OCI-LY1 (cell line): Measurements from ENCODE around the gene SRPRB.

ENCODE experiments used
- H2AFZ ChIP-seq: fragments of 200-600 bp; sonication (generic), shearing (Covaris generic); 2 replicates; pipeline ENCODE4 v1.6.0; 2014; ENCODE audit warnings: antibody characterized with exemption, mild to moderate bottlenecking, low read length
- H3F3A ChIP-seq: fragments of 200-600 bp; sonication (generic), shearing (Covaris generic); 2 replicates; pipeline ENCODE4 v1.6.0; 2014; ENCODE audit warnings: mild to moderate bottlenecking, antibody characterized with exemption, low read length, moderate library complexity; ENCODE audit not compliant: insufficient read depth
- H3K27ac ChIP-seq: fragments of 200-600 bp; sonication (generic); 2 replicates; pipeline ENCODE4 v1.5.1; 2014; ENCODE audit warnings: low read length, mixed run types, mild to moderate bottlenecking, low read depth; ENCODE audit not compliant: poor library complexity, severe bottlenecking
- H3K27me3 ChIP-seq: fragments of 200-600 bp; sonication (generic); 2 replicates; pipeline ENCODE4 v1.6.0; 2014; ENCODE audit warnings: antibody characterized with exemption, mild to moderate bottlenecking, low read length, moderate library complexity; ENCODE audit not compliant: insufficient read depth
- H3K36me3 ChIP-seq: fragments of 200-600 bp; sonication (generic); 2 replicates; pipeline ENCODE4 v1.6.1; 2014; ENCODE audit warnings: mild to moderate bottlenecking, antibody characterized with exemption, low read length, moderate library complexity, mixed read lengths; ENCODE audit not compliant: insufficient read depth
- H3K4me1 ChIP-seq: fragments of 200-600 bp; sonication (generic); 2 replicates; pipeline ENCODE4 v1.5.1; 2014; ENCODE audit warnings: mild to moderate bottlenecking, low read length, moderate library complexity; ENCODE audit not compliant: insufficient read depth, severe bottlenecking
- H3K4me2 ChIP-seq: fragments of 200-600 bp; sonication (generic), shearing (Covaris generic); 2 replicates; pipeline ENCODE4 v1.6.1; 2014; ENCODE audit warnings: low read length
- H3K4me3 ChIP-seq: fragments of 200-600 bp; sonication (generic); 2 replicates; pipeline ENCODE4 v1.5.1; 2014; ENCODE audit warnings: low read length, low read depth, mild to moderate bottlenecking, mixed read lengths; ENCODE audit not compliant: poor library complexity, severe bottlenecking
- H3K79me2 ChIP-seq: fragments of 200-600 bp; shearing (Covaris generic); 2 replicates; pipeline ENCODE4 v1.6.1; 2016; ENCODE audit warnings: mixed run types, low read length, mixed read lengths; ENCODE audit not compliant: insufficient read depth
- H3K9ac ChIP-seq: fragments of 200-600 bp; sonication (generic), shearing (Covaris generic); 2 replicates; pipeline ENCODE4 v1.6.1; 2014; ENCODE audit warnings: mild to moderate bottlenecking, low read length, mixed read lengths
- H3K9me2 ChIP-seq: fragments of 200-600 bp; sonication (generic), shearing (Covaris generic); 2 replicates; pipeline ENCODE4 v1.6.1; 2014; ENCODE audit warnings: low read depth, mild to moderate bottlenecking, low read length, mixed read lengths
- H3K9me3 ChIP-seq: fragments of 200-600 bp; shearing (Covaris generic); 2 replicates; pipeline ENCODE4 v1.6.1; 2014; ENCODE audit warnings: low read length, mixed read lengths
- H4K20me1 ChIP-seq: fragments of 200-600 bp; sonication (generic), shearing (Covaris generic); 2 replicates; pipeline ENCODE4 v1.6.0; 2016; ENCODE audit warnings: mild to moderate bottlenecking, low read length; ENCODE audit not compliant: insufficient read depth
- EZH2 ChIP-seq: fragments of 200-600 bp; sonication (generic), shearing (Covaris generic); IDR thresholded peaks from 2 replicates; pipeline ENCODE4 v1.8.0; 2017; ENCODE audit warnings: borderline replicate concordance, mixed run types, mild to moderate bottlenecking, antibody characterized with exemption, low read length, moderate library complexity, mixed read lengths
- TF ChIP-seq, protein P1 (sequence below): fragments of 200-600 bp; sonication (generic), shearing (Covaris generic); IDR thresholded peaks from 2 replicates; pipeline ENCODE4 v1.5.1; 2017; ENCODE audit warnings: mild to moderate bottlenecking, antibody characterized with exemption, low read length, moderate library complexity, mixed read lengths

Gene SRPRB

DNA sequence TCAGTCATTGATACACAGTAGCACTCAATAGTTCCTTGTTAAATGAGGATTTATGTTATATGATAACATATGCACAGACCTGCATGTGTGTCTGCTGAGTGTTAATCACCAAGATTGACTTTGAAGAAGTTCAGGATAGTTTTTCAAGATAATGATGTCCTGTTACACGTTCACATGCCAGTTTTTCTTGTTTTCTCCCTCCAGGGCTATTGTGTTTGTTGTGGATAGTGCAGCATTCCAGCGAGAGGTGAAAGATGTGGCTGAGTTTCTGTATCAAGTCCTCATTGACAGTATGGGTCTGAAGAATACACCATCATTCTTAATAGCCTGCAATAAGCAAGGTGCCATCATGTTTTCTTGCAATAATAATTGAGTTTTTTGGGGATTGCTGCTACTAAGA, 9.8 kb downstream of the SRPRB start:
- peaks cover 88% of the 10 kb centered on the region for H3K36me3 ChIP-seq
- no peaks in the 10 kb centered on the region for H3F3A ChIP-seq
- no peaks in the 10 kb centered on the region for H3K9me2 ChIP-seq
- H2AFZ ChIP-seq = no peak overlapping the region
- H4K20me1 ChIP-seq = no peaks in the 10 kb centered on the region
- H3K79me2 ChIP-seq = no peaks in the 10 kb centered on the region
- H3K9me3 ChIP-seq = no peaks in the 10 kb centered on the region
- H3K27me3 ChIP-seq = no peaks in the 10 kb centered on the region
- no peaks in the 10 kb centered on the region for H3K4me1 ChIP-seq
- no peak overlapping the region for H3K4me3 ChIP-seq
- H3K9ac ChIP-seq = no peak overlapping the region
- TF ChIP-seq EZH2 = no peak
- TF ChIP-seq, protein P1, sequence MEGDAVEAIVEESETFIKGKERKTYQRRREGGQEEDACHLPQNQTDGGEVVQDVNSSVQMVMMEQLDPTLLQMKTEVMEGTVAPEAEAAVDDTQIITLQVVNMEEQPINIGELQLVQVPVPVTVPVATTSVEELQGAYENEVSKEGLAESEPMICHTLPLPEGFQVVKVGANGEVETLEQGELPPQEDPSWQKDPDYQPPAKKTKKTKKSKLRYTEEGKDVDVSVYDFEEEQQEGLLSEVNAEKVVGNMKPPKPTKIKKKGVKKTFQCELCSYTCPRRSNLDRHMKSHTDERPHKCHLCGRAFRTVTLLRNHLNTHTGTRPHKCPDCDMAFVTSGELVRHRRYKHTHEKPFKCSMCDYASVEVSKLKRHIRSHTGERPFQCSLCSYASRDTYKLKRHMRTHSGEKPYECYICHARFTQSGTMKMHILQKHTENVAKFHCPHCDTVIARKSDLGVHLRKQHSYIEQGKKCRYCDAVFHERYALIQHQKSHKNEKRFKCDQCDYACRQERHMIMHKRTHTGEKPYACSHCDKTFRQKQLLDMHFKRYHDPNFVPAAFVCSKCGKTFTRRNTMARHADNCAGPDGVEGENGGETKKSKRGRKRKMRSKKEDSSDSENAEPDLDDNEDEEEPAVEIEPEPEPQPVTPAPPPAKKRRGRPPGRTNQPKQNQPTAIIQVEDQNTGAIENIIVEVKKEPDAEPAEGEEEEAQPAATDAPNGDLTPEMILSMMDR = no peak
- no peak overlapping the region for H3K4me2 ChIP-seq
- no peak overlapping the region for H3K27ac ChIP-seq

DNA sequence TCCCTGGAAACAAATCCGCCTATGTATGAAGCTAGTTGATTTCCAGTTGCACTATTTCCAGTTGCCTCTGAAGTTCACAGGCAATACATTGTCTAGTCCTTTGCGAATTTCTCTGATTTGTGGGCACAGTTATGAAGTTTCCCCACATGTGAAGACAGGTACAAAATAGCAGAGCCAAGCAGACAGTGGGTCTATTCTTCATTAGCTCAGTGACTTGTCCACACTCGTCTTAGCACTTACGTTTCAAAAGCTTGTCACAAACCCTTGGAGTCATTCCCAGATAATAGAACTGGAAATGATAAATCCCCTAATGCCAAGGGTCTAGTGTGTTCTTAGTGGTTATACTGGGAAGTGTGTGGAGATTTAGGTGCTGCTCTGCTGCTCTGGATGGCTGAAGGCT, 14.5 kb downstream of the SRPRB start:
- Histone ChIP-seq H3K4me3 (no peak overlapping the region), H3K27me3 (no peaks in the 10 kb centered on the region), H3K4me2 (no peak overlapping the region), H3K9me2 (no peaks in the 10 kb centered on the region), H3K36me3 (peaks cover 87% of the 10 kb centered on the region), H3K27ac (no peak overlapping the region), H3K9ac (no peak overlapping the region), H3K79me2 (no peaks in the 10 kb centered on the region), H3F3A (no peaks in the 10 kb centered on the region), H3K4me1 (no peaks in the 10 kb centered on the region), H4K20me1 (no peaks in the 10 kb centered on the region), H3K9me3 (no peaks in the 10 kb centered on the region), H2AFZ (no peak overlapping the region)
- TF ChIP-seq EZH2 = no peak
- TF ChIP-seq, protein P1 = no peak

DNA sequence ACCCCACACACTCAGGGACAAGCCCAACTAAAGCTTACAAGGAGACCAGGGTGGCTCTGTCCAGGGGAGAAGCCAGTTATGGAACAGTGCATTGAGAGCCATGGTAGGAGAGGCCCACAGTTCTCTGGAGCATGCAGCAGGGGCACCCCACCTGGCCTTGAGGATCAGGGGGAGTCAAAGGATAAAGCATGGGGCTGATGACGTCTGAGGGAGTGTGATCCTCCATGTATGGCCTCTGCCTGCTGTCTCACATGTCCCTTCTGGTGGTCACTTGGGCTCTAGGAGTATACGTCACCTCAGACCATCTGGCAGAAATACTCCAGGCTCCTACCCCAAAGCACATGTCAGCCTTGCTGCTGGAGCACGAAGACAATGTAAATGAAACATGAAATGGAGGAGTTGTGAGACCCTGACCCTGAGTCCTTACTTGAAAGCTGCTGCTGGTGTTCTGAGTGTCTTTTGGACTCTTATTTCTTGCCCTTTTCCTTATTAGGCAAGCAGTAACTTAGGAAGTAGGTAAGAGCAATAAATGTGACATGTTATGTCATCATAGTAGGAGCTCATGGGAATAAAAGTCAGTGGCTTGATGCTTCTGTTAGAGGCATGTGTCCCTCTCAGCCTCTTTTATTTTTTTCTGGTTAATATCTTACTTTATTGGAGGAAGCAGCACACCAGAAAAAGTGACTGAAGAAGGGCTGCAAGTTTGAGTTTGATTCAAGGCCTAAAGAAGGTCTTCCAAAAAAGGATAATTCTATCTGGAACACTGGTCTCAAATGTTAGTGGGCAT, 15.5 kb downstream of the SRPRB start:
- H2AFZ ChIP-seq = no peak overlapping the region
- no peaks in the 10 kb centered on the region for H3F3A ChIP-seq
- no peak overlapping the region for H3K27ac ChIP-seq
- no peak for TF ChIP-seq EZH2
- TF ChIP-seq, protein P1 = no peak
- H3K27me3 ChIP-seq = no peaks in the 10 kb centered on the region
- H3K4me3 ChIP-seq = no peak overlapping the region
- H3K9ac ChIP-seq = no peak overlapping the region
- H3K4me1 ChIP-seq = no peaks in the 10 kb centered on the region
- peaks cover 78% of the 10 kb centered on the region for H3K36me3 ChIP-seq
- H3K4me2 ChIP-seq = no peak overlapping the region
- H3K79me2 ChIP-seq = no peaks in the 10 kb centered on the region
- no peaks in the 10 kb centered on the region for H4K20me1 ChIP-seq
- no peaks in the 10 kb centered on the region for H3K9me3 ChIP-seq
- H3K9me2 ChIP-seq = no peaks in the 10 kb centered on the region
